GM12865 (cell line): ENCODE measurements around the gene PRLH.
"Not testable (repeated sequence)": the region's sequence is repeated elsewhere in the genome, so short reads cannot be mapped to it uniquely, and the experiment has no call there.

Experiments
- DNase-seq: peaks from one replicate; pipeline ENCODE4 v3.0.0; 2010; ENCODE audit warnings: low read depth
- H3K4me3 ChIP-seq: 2 replicates; pipeline ENCODE4 v1.5.1; 2011; ENCODE audit warnings: mild to moderate bottlenecking, low read depth, low read length, control low read depth
- CTCF ChIP-seq: IDR thresholded peaks from 2 replicates; pipeline ENCODE4 v1.5.1; 2011; ENCODE audit warnings: low read length, control low read depth, low read depth, inconsistent platforms; ENCODE audit not compliant: insufficient read depth; ENCODE audit errors: missing control alignments

Gene PRLH

GRCh38 chr2:237602409-237602808 lies 36.0 kb downstream of the PRLH start:
- no peak for DNase-seq
- H3K4me3 ChIP-seq = no peak overlapping the region
- TF ChIP-seq CTCF = no peak

- H3K4me3 ChIP-seq = no peak overlapping the region
- TF ChIP-seq CTCF = no peak
- no peak for DNase-seq
Observed at GRCh38 chr2:237603049-237603717, 36.8 kb downstream of the PRLH start.

GRCh38 chr2:237603718-237604362 lies 37.5 kb downstream of the PRLH start:
- TF ChIP-seq CTCF = no peak
- peak; percentile 52 for DNase-seq
- H3K4me3 ChIP-seq = no peak overlapping the region

GRCh38 chr2:237604391-237604790 lies 38.0 kb downstream of the PRLH start:
- H3K4me3 ChIP-seq = no peak overlapping the region
- TF ChIP-seq CTCF = no peak
- DNase-seq = no peak

- H3K4me3 ChIP-seq = no peak overlapping the region
- no peak for DNase-seq
- peak; percentile 7 for TF ChIP-seq CTCF
Observed at GRCh38 chr2:237604960-237605359, 38.6 kb downstream of the PRLH start.

GRCh38 chr2:237606522-237606921 lies 40.1 kb downstream of the PRLH start:
- not testable (repeated sequence) for DNase-seq

GRCh38 chr2:237612527-237613357 lies 46.4 kb downstream of the PRLH start:
- DNase-seq = no peak

More at GRCh38 chr2:237606522-237606921, 40.1 kb downstream of the PRLH start:
- H3K4me3 ChIP-seq = not testable (repeated sequence)

More at GRCh38 chr2:237612527-237613357, 46.4 kb downstream of the PRLH start:
- no peak overlapping the region for H3K4me3 ChIP-seq
- no peak for TF ChIP-seq CTCF
